Kidney epithelial cell (primary cell): ENCODE measurements around the gene MIA3. TPM values are rescaled to one million over a fixed set of nuclear protein-coding genes. Genes with fewer than 3 reads are reported as not detected.

Experiments used
- DNase-seq: peaks from one replicate; pipeline ENCODE4 v3.0.0-alpha.2; 2010; ENCODE audit warnings: low read depth
- H3K27me3 ChIP-seq: 2 replicates; pipeline ENCODE4 v1.6.0; 2011; ENCODE audit warnings: low read length; ENCODE audit not compliant: control insufficient read depth, insufficient read depth
- H3K36me3 ChIP-seq: 2 replicates; pipeline ENCODE4 v1.5.1; 2011; ENCODE audit warnings: low read length; ENCODE audit not compliant: control insufficient read depth, insufficient read depth
- H3K4me3 ChIP-seq: 2 replicates; pipeline ENCODE4 v1.5.1; 2011; ENCODE audit warnings: low read depth, mild to moderate bottlenecking, control low read depth, low read length
- total RNA-seq: library from RNA; depleted of rRNA; stranded (reverse); fragments of >200 nt; gene quantifications from 2 replicates; pipeline ENCODE4 v1.2.3, GENCODE V29; 2015
- TF ChIP-seq, protein P1 (sequence below): IDR thresholded peaks from 2 replicates; pipeline ENCODE4 v1.5.1; 2011; ENCODE audit warnings: mild to moderate bottlenecking, moderate library complexity, low read length, control low read depth, inconsistent platforms; ENCODE audit not compliant: insufficient read depth, poor library complexity, severe bottlenecking

Gene MIA3
- total RNA-seq, 1 donor from 2014 or later = 34.6 TPM

- no peaks in the 10 kb centered on the region for H3K27me3 ChIP-seq
- DNase-seq = no peak
- no peak overlapping the region for H3K4me3 ChIP-seq
- H3K36me3 ChIP-seq = no peaks in the 10 kb centered on the region
- TF ChIP-seq, protein P1, sequence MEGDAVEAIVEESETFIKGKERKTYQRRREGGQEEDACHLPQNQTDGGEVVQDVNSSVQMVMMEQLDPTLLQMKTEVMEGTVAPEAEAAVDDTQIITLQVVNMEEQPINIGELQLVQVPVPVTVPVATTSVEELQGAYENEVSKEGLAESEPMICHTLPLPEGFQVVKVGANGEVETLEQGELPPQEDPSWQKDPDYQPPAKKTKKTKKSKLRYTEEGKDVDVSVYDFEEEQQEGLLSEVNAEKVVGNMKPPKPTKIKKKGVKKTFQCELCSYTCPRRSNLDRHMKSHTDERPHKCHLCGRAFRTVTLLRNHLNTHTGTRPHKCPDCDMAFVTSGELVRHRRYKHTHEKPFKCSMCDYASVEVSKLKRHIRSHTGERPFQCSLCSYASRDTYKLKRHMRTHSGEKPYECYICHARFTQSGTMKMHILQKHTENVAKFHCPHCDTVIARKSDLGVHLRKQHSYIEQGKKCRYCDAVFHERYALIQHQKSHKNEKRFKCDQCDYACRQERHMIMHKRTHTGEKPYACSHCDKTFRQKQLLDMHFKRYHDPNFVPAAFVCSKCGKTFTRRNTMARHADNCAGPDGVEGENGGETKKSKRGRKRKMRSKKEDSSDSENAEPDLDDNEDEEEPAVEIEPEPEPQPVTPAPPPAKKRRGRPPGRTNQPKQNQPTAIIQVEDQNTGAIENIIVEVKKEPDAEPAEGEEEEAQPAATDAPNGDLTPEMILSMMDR = no peak
Measured at GRCh38 chr1:222583079-222583478, 34.8 kb upstream of the MIA3 start.

GRCh38 chr1:222586842-222587241, 31.1 kb upstream of the MIA3 start:
- no peaks in the 10 kb centered on the region for H3K27me3 ChIP-seq
- H3K36me3 ChIP-seq = no peaks in the 10 kb centered on the region
- no peak overlapping the region for H3K4me3 ChIP-seq
- DNase-seq = no peak
- TF ChIP-seq, protein P1 = no peak

DNA sequence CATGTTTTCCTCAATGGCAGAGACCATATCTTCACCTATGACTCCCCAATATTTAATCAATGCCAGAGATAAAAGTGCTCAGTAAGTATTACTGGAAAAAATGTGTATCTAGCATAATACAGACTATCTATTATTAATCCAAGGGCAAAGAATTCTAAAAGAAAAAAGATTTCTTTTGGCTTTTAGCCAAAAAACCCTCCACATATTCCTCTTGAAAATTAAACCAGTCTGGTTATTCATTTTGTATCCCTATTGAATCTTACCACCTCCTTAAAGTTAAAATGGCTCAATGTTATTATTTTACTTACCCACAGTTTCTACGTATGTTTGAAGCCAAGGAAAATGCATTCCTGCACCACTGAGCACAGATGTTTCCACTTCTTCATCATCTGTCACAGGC, 29.8 kb upstream of the MIA3 start:
- no peaks in the 10 kb centered on the region for H3K27me3 ChIP-seq
- H3K4me3 ChIP-seq = no peak overlapping the region
- DNase-seq = no peak
- H3K36me3 ChIP-seq = no peaks in the 10 kb centered on the region
- TF ChIP-seq, protein P1 = no peak

DNA sequence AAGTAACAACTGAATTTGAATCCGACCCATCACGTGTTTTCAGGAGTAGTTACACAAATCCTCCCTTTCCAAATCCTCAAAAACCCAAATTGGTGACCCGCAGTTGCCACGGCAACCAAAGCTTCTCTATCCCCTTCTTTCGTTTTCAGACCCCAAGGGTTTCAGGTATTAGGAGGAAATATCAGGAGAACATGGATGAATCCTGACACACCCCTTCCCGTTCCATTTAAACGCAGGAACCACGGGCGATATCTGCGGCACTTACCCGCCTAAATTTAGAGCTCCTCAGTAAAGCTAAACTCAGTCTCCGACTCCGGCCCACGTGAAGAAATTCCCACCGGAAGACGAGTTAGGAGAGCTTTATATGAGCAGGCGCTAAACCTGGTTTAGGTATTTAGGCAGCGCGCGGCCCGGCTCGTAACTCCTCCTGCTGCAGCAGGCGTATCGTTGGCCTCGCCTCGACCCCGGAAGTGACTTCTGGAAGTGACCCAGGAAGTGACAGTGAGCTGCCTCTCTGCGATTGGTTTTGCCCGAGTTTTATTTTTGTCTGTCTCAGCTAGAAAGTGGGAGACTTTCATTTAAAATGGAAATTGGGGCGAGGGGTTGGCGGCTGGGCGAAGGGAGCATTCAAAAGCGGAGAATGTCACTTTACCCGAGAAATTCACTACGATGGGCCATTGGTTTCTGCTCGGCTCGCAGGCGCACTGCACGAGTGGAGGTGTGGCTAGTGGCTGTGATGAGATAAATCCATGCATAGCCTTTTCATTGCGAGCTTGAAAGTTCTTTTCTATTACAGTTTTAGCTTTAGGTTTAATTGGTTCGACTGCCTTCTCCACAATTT, 28.2 kb upstream of the MIA3 start, which contains the start of gene TAF1A:
Gene TAF1A (minus strand): TSS at position 472 of the 841 bp plus-strand sequence.
- peak; percentile 50 for DNase-seq
- Histone ChIP-seq H3K4me3 (peak within 1 kb of the TSS; percentile 49), H3K36me3 (no peaks in the 10 kb centered on the region), H3K27me3 (no peaks in the 10 kb centered on the region)
- TF ChIP-seq, protein P1 = no peak

GRCh38 chr1:222592171-222592570, 25.7 kb upstream of the MIA3 start:
- H3K4me3 ChIP-seq = no peak overlapping the region
- peak; percentile 12 for DNase-seq
- H3K36me3 ChIP-seq = no peaks in the 10 kb centered on the region
- H3K27me3 ChIP-seq = no peaks in the 10 kb centered on the region
- TF ChIP-seq, protein P1 = no peak
